WTC11 (cell line): ENCODE data around the gene MTMR3. TPM values are rescaled to one million over a fixed set of nuclear protein-coding genes. Genes with fewer than 3 reads are reported as not detected.

Source experiments
- ATAC-seq: fragments of 200-7000 bp; cut with Tn5 transposase; 2 replicates; pipeline ENCODE4 v1.10.0; 2021; ENCODE audit warnings: mild to moderate bottlenecking, moderate library complexity
- CTCF ChIA-PET: fragments of 300-600 bp; sonication (Branson Sonifier 250); formaldehyde crosslinking; loops from one replicate; lab custom pipeline; 2021; ENCODE audit warnings: antibody characterized with exemption; lab: Charles Lee
- POLR2A ChIA-PET: fragments of 350-600 bp; sonication (Branson Sonifier 250); formaldehyde crosslinking; loops from one replicate; lab custom pipeline; 2021; ENCODE audit warnings: antibody characterized with exemption; lab: Charles Lee
- DNase-seq: peaks from one replicate; pipeline ENCODE4 v3.0.0; 2021; ENCODE audit warnings: low spot score
- H3K27ac Mint-ChIP-seq: 2 replicates; pipeline ENCODE4 v1.8.0; 2021; ENCODE audit warnings: mixed read lengths
- H3K27me3 Mint-ChIP-seq: 2 replicates; pipeline ENCODE4 v1.8.0; 2021; ENCODE audit warnings: low read depth, mild to moderate bottlenecking, moderate library complexity, mixed read lengths
- H3K36me3 Mint-ChIP-seq: 2 replicates; pipeline ENCODE4 v1.8.0; 2021; ENCODE audit warnings: mixed read lengths
- H3K4me1 Mint-ChIP-seq: 2 replicates; pipeline ENCODE4 v1.8.0; 2022; ENCODE audit warnings: mixed read lengths
- H3K4me3 Mint-ChIP-seq: 2 replicates; pipeline ENCODE4 v1.8.0; 2021; ENCODE audit warnings: mild to moderate bottlenecking, moderate library complexity, mixed read lengths
- H3K9me3 Mint-ChIP-seq: 2 replicates; pipeline ENCODE4 v1.8.0; 2021; ENCODE audit warnings: mixed read lengths
- AR ChIP-seq: fragments of 250-450 bp; sonication (Bioruptor Pico); IDR thresholded peaks from 2 replicates; pipeline ENCODE4 v1.9.0; 2021; ENCODE audit warnings: mild to moderate bottlenecking
- ARID4B ChIP-seq: sonication (generic); formaldehyde crosslinking; IDR thresholded peaks from 2 replicates; pipeline ENCODE4 v1.8.0; 2023; ENCODE audit warnings: missing genetic modification reagents, mild to moderate bottlenecking, borderline replicate concordance
- ATF3 ChIP-seq: sonication (generic); formaldehyde crosslinking; conservative IDR thresholded peaks from 2 replicates; pipeline ENCODE4 v1.8.1; 2022; ENCODE audit warnings: mild to moderate bottlenecking, missing genetic modification reagents
- CREM ChIP-seq: sonication (generic); formaldehyde crosslinking; IDR thresholded peaks from 2 replicates; pipeline ENCODE4 v1.8.1; 2022; ENCODE audit warnings: mild to moderate bottlenecking, missing genetic modification reagents, moderate library complexity
- E2F1 ChIP-seq: sonication (generic); formaldehyde crosslinking; IDR thresholded peaks from 2 replicates; pipeline ENCODE4 v1.8.0; 2022; ENCODE audit warnings: mild to moderate bottlenecking, missing genetic modification reagents
- FOXK1 ChIP-seq: sonication (generic); formaldehyde crosslinking; IDR thresholded peaks from 2 replicates; pipeline ENCODE4 v1.8.0; 2022; ENCODE audit warnings: mild to moderate bottlenecking, moderate library complexity, missing genetic modification reagents
- HMGA2 ChIP-seq: fragments of 250-450 bp; sonication (Bioruptor Pico); IDR thresholded peaks from 2 replicates; pipeline ENCODE4 v1.4.0; 2021; ENCODE audit warnings: mild to moderate bottlenecking, moderate library complexity
- MAX ChIP-seq: sonication (generic); formaldehyde crosslinking; IDR thresholded peaks from 2 replicates; pipeline ENCODE4 v1.8.0; 2022; ENCODE audit warnings: mild to moderate bottlenecking, missing genetic modification reagents
- NFATC4 ChIP-seq: fragments of 250-450 bp; sonication (Bioruptor Pico); IDR thresholded peaks from 2 replicates; pipeline ENCODE4 v1.9.0; 2021; ENCODE audit warnings: mild to moderate bottlenecking
- NR3C1 ChIP-seq: sonication (generic); formaldehyde crosslinking; conservative IDR thresholded peaks from 2 replicates; pipeline ENCODE4 v1.8.1; 2023; ENCODE audit warnings: low read depth, mild to moderate bottlenecking, missing genetic modification reagents
- PREB ChIP-seq: sonication (generic); formaldehyde crosslinking; IDR thresholded peaks from 2 replicates; pipeline ENCODE4 v1.8.1; 2022; ENCODE audit warnings: mild to moderate bottlenecking, missing genetic modification reagents, moderate library complexity, borderline replicate concordance
- RORB ChIP-seq: fragments of 250-450 bp; sonication (Bioruptor Pico); IDR thresholded peaks from 2 replicates; pipeline ENCODE4 v1.9.0; 2021; ENCODE audit warnings: mild to moderate bottlenecking
- SMAD3 ChIP-seq: sonication (generic); formaldehyde crosslinking; IDR thresholded peaks from 2 replicates; pipeline ENCODE4 v1.8.0; 2022; ENCODE audit warnings: missing genetic modification reagents, mild to moderate bottlenecking, borderline replicate concordance
- TP53 ChIP-seq: sonication (generic); formaldehyde crosslinking; IDR thresholded peaks from 2 replicates; pipeline ENCODE4 v1.8.1; 2023; ENCODE audit warnings: mild to moderate bottlenecking, missing genetic modification reagents
- ZNF263 ChIP-seq: sonication (generic); formaldehyde crosslinking; IDR thresholded peaks from 2 replicates; pipeline ENCODE4 v1.8.1; 2022; ENCODE audit warnings: low read depth, mild to moderate bottlenecking, moderate library complexity, missing genetic modification reagents
- ZNF416 ChIP-seq: fragments of 250-450 bp; sonication (Bioruptor Pico); IDR thresholded peaks from 2 replicates; pipeline ENCODE4 v1.9.0; 2021; ENCODE audit warnings: mild to moderate bottlenecking, inconsistent platforms
- ZNF425 ChIP-seq: fragments of 250-450 bp; sonication (Bioruptor Pico); conservative IDR thresholded peaks from 2 replicates; pipeline ENCODE4 v1.9.0; 2021; ENCODE audit warnings: mild to moderate bottlenecking
- ZSCAN18 ChIP-seq: fragments of 250-450 bp; sonication (Bioruptor Pico); IDR thresholded peaks from 2 replicates; pipeline ENCODE4 v2.1.2; 2022; ENCODE audit warnings: mild to moderate bottlenecking, moderate library complexity
- total RNA-seq: library from RNA; stranded (reverse); gene quantifications from 3 replicates; pipeline ENCODE4 v1.2.3, GENCODE V29; 2021

Gene MTMR3
- total RNA-seq, 1 experiment from 2014 or later: 19.2 TPM

GRCh38 chr22:30031764-30032455 is 148.9 kb downstream of the MTMR3 start:
- H3K36me3 Mint-ChIP-seq: no peaks in the 10 kb centered on the region
- ChIA-PET POLR2A (no interaction called here), CTCF (interaction anchor here (0.5 kb wide), 1 partner anchor 305 kb away, joined by 4 read pairs; no protein-coding TSS in a partner anchor)
- TF ChIP-seq ATF3 (CRISPR knock-in tag): no peak
- TF ChIP-seq ZNF425 (CRISPR knock-in tag): no peak
- TF ChIP-seq HMGA2 (CRISPR knock-in tag): no peak
- no peak for TF ChIP-seq ZSCAN18 (CRISPR knock-in tag)
- TF ChIP-seq ARID4B (CRISPR knock-in tag): no peak
- TF ChIP-seq E2F1 (CRISPR knock-in tag): no peak
- no peak for TF ChIP-seq MAX (CRISPR knock-in tag)
- TF ChIP-seq RORB (CRISPR knock-in tag): no peak
- TF ChIP-seq CREM (CRISPR knock-in tag): no peak
- H3K27ac Mint-ChIP-seq: no peak overlapping the region
- no peaks in the 10 kb centered on the region for H3K4me1 Mint-ChIP-seq
- ATAC-seq: no peak
- no peak for DNase-seq
- H3K4me3 Mint-ChIP-seq: no peak overlapping the region
- H3K27me3 Mint-ChIP-seq: no peaks in the 10 kb centered on the region
- H3K9me3 Mint-ChIP-seq: no peaks in the 10 kb centered on the region

- H3K27me3 Mint-ChIP-seq: no peaks in the 10 kb centered on the region
- ATAC-seq (no peak), DNase-seq (no peak)
- peaks cover 5% of the 10 kb centered on the region; the same call in 1 of the 2 replicates for H3K4me1 Mint-ChIP-seq
- TF ChIP-seq AR (CRISPR knock-in tag): no peak
- TF ChIP-seq ZNF416: no peak
- TF ChIP-seq PREB (CRISPR knock-in tag): no peak
- TF ChIP-seq SMAD3 (CRISPR knock-in tag): no peak
- TF ChIP-seq NR3C1 (CRISPR knock-in tag): no peak
- TF ChIP-seq ZNF263 (CRISPR knock-in tag): no peak
- TF ChIP-seq TP53 (CRISPR knock-in tag): no peak
- TF ChIP-seq NFATC4 (CRISPR knock-in tag): no peak
- no peak for TF ChIP-seq FOXK1
- CTCF ChIA-PET: interaction anchor here (1.3 to 1.7 kb wide), 3 partner anchors 28 to 343 kb away, joined by 3 to 7 read pairs (median 4); no protein-coding TSS in a partner anchor
- POLR2A ChIA-PET: no interaction called here
- no peak overlapping the region for H3K27ac Mint-ChIP-seq
- H3K9me3 Mint-ChIP-seq: no peaks in the 10 kb centered on the region
- no peaks in the 10 kb centered on the region for H3K36me3 Mint-ChIP-seq
- no peak overlapping the region for H3K4me3 Mint-ChIP-seq
These were observed 150.2 kb downstream of the MTMR3 start for GRCh38 chr22:30033137-30033536.
